ENCODE measurements around the gene MED12L. TPM values are rescaled to one million over a fixed set of nuclear protein-coding genes. Genes with fewer than 3 reads are reported as not detected.

The MED12L gene
- total RNA-seq, 6 donors from 2014 or later = 0.27 to 1.5 (median 0.31) TPM; not detected in 2

- no peaks in the 10 kb centered on the region for H3K4me1 ChIP-seq
- 92 to 96% methylated on average over 1 of the region's 1 CpG for WGBS, 2 donors
- no peaks in the 10 kb centered on the region for H3K9me3 ChIP-seq
- H3K27ac ChIP-seq = peak overlapping the region in 3 of 4 donors; percentile 38 to 61 (median 61)
- H3K36me3 ChIP-seq = no peaks in the 10 kb centered on the region
- DNase-seq = no peak
- peak in 1 of 2 donors; percentile 55 for ATAC-seq (ENCODE audit: low FRiP score in 2 of 2)
- H3K27me3 ChIP-seq = no peaks in the 10 kb centered on the region
- TF ChIP-seq EP300 (IDR thresholded peaks at IDR 0.05) = no peak
- no peak for TF ChIP-seq POLR2A (IDR thresholded peaks at IDR 0.05)
- no peak for TF ChIP-seq CTCF (IDR thresholded peaks at IDR 0.05)
- no peak for TF ChIP-seq POLR2AphosphoS5 (IDR thresholded peaks at IDR 0.05)
- no peak overlapping the region for H3K4me3 ChIP-seq
These were observed 265.8 kb downstream of the MED12L start for GRCh38 chr3:151351219-151351618.

- Histone ChIP-seq H3K4me1 (no peaks in the 10 kb centered on the region), H3K4me3 (no peak overlapping the region), H3K27ac (peak overlapping the region in 3 of 4 donors; percentile 38 to 61 (median 61)), H3K36me3 (no peaks in the 10 kb centered on the region), H3K27me3 (no peaks in the 10 kb centered on the region), H3K9me3 (no peaks in the 10 kb centered on the region)
- no peak for TF ChIP-seq CTCF (IDR thresholded peaks at IDR 0.05)
- 68 to 79% methylated on average over 4 of the region's 4 CpGs for WGBS, 2 donors
- ATAC-seq (ENCODE audit: low FRiP score in 2 of 2) = peak in 1 of 2 donors; percentile 45
- DNase-seq = no peak
These were observed 266.2 kb downstream of the MED12L start for GRCh38 chr3:151351648-151352047.

- WGBS, 2 donors = 23 to 37% methylated on average over 2 of the region's 2 CpGs
- DNase-seq (no peak), ATAC-seq (ENCODE audit: low FRiP score in 2 of 2) (peak in 1 of 2 donors; percentile 39)
- H3K9me3 ChIP-seq = no peaks in the 10 kb centered on the region
- no peak overlapping the region for H3K27ac ChIP-seq
- no peak overlapping the region for H3K4me3 ChIP-seq
- H3K27me3 ChIP-seq = no peaks in the 10 kb centered on the region
- no peaks in the 10 kb centered on the region for H3K36me3 ChIP-seq
- peaks cover 0 to 4% (median 0%) of the 10 kb centered on the region in 4 donors for H3K4me1 ChIP-seq
- TF ChIP-seq POLR2AphosphoS5 (IDR thresholded peaks at IDR 0.05) (no peak), CTCF (IDR thresholded peaks at IDR 0.05) (no peak), POLR2A (IDR thresholded peaks at IDR 0.05) (no peak), EP300 (IDR thresholded peaks at IDR 0.05) (no peak)
These were observed 271.5 kb downstream of the MED12L start for GRCh38 chr3:151356794-151357462.

- H3K4me3 ChIP-seq = no peak overlapping the region
- H3K27me3 ChIP-seq = no peaks in the 10 kb centered on the region
- no peaks in the 10 kb centered on the region for H3K36me3 ChIP-seq
- DNase-seq (no peak), ATAC-seq (ENCODE audit: low FRiP score in 2 of 2) (no peak)
- WGBS, 2 donors = 57 to 61% methylated on average over 2 of the region's 2 CpGs
- no peak for TF ChIP-seq CTCF (IDR thresholded peaks at IDR 0.05)
- TF ChIP-seq POLR2AphosphoS5 (IDR thresholded peaks at IDR 0.05) = no peak
- no peak for TF ChIP-seq EP300 (IDR thresholded peaks at IDR 0.05)
- TF ChIP-seq POLR2A (IDR thresholded peaks at IDR 0.05) = no peak
- H3K9me3 ChIP-seq = no peaks in the 10 kb centered on the region
- peaks cover 0 to 5% (median 2%) of the 10 kb centered on the region in 4 donors for H3K4me1 ChIP-seq
- no peak overlapping the region for H3K27ac ChIP-seq
These were observed 272.0 kb downstream of the MED12L start for GRCh38 chr3:151357463-151357850.

GRCh38 chr3:151362751-151363174, 277.3 kb downstream of the MED12L start:
- Histone ChIP-seq H3K9me3 (no peaks in the 10 kb centered on the region), H3K27me3 (no peaks in the 10 kb centered on the region), H3K36me3 (no peaks in the 10 kb centered on the region), H3K27ac (peak overlapping the region in 1 of 4 donors; percentile 32), H3K4me3 (no peak overlapping the region), H3K4me1 (peaks cover 0 to 10% (median 3%) of the 10 kb centered on the region in 4 donors)
- ATAC-seq (ENCODE audit: low FRiP score in 2 of 2) = peak; percentile 40 to 42
- TF ChIP-seq CTCF (IDR thresholded peaks at IDR 0.05) (no peak), EP300 (IDR thresholded peaks at IDR 0.05) (no peak), POLR2A (IDR thresholded peaks at IDR 0.05) (no peak), POLR2AphosphoS5 (IDR thresholded peaks at IDR 0.05) (no peak)
- 34 to 51% methylated on average over 3 of the region's 3 CpGs for WGBS, 2 donors
- peak in 1 of 2 donors; percentile 36 for DNase-seq

Measured in upper lobe of left lung (tissue), 6 donors.